NCI-H2171 (cell line): ENCODE results near the gene POLD2.
"Not testable (repeated sequence)": the region's sequence is repeated elsewhere in the genome, so short reads cannot be mapped to it uniquely, and the experiment has no call there.

Source experiments
- DNase-seq: peaks from one replicate; lab custom pipeline; 2025; lab: John Stamatoyannopoulos, UW

Gene POLD2

GRCh38 chr7:44123190-44124003 lies at the start of gene POLD2:
POLD2 (minus strand) TSS chr7:44123548; CDS start chr7:44122053, 1,495 bp downstream.
- DNase-seq = peak; percentile 97

GRCh38 chr7:44172803-44173424 lies 49.6 kb upstream of the POLD2 start:
- no peak for DNase-seq

GRCh38 chr7:44172352-44172751 lies 49.0 kb upstream of the POLD2 start:
- DNase-seq = no peak

GRCh38 chr7:44171901-44172300 lies 48.6 kb upstream of the POLD2 start:
- not testable (repeated sequence) for DNase-seq

GRCh38 chr7:44167920-44168319 lies 44.6 kb upstream of the POLD2 start:
- no peak for DNase-seq

GRCh38 chr7:44163591-44163990 lies 40.2 kb upstream of the POLD2 start:
- DNase-seq = no peak

- no peak for DNase-seq
Observed at GRCh38 chr7:44162785-44163395, 39.5 kb upstream of the POLD2 start.

- no peak for DNase-seq
Observed at GRCh38 chr7:44162179-44162578, 38.8 kb upstream of the POLD2 start.

- no peak for DNase-seq
Observed at GRCh38 chr7:44161371-44161770, 38.0 kb upstream of the POLD2 start.

GRCh38 chr7:44159824-44160630 lies 36.7 kb upstream of the POLD2 start:
- DNase-seq = no peak

- DNase-seq = no peak
Observed at GRCh38 chr7:44158873-44159631, 35.7 kb upstream of the POLD2 start.

GRCh38 chr7:44158096-44158872 lies 34.9 kb upstream of the POLD2 start:
- DNase-seq = no peak

- no peak for DNase-seq
Observed at GRCh38 chr7:44157116-44158080, 34.0 kb upstream of the POLD2 start.

GRCh38 chr7:44156453-44157010 lies 33.2 kb upstream of the POLD2 start:
- no peak for DNase-seq

- DNase-seq = no peak
Observed at GRCh38 chr7:44155191-44156185, 32.1 kb upstream of the POLD2 start.

GRCh38 chr7:44154703-44155102 lies 31.4 kb upstream of the POLD2 start:
- DNase-seq = no peak

- DNase-seq = no peak
Observed at GRCh38 chr7:44153948-44154335, 30.6 kb upstream of the POLD2 start.
